HG03520 (cell line): Measurements from ENCODE around the gene CDK5R2.
"Not testable (repeated sequence)": the region's sequence is repeated elsewhere in the genome, so short reads cannot be mapped to it uniquely, and the experiment has no call there.

ENCODE experiments used
- ATAC-seq: cut with Tn5 transposase; IDR thresholded peaks from one replicate; pipeline ENCODE4 v1.9.1; 2021; ENCODE audit warnings: mild to moderate bottlenecking, moderate library complexity; ENCODE audit not compliant: unreplicated experiment

The CDK5R2 gene

GRCh38 chr2:218959141-218959731, at the start of gene CDK5R2:
Gene CDK5R2 (plus strand): TSS chr2:218959666. CDS start chr2:218959821, 155 bp downstream.
- ATAC-seq: peak; percentile 95

DNA sequence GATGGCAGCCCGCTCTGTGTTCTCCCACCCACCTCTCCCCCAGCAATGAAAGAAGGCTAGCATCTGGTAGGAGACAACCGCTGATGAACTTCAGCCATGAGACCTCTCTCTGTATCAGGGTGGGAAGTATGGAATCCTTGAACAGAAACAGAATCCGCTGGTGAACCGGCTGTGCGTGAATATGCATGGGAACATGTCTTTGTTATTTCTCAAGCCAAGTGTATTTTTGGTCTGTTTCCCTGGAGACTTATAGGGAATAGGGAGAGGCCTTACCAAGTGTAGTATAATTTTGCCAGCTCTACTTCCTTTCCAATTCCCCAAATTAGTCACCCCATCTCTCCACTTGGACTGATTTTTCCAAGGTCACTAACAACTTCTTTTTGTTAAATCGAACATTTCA, 48.7 kb upstream of the CDK5R2 start:
- ATAC-seq: no peak

- ATAC-seq: no peak
These were observed 39.0 kb upstream of the CDK5R2 start for GRCh38 chr2:218920504-218920903.

DNA sequence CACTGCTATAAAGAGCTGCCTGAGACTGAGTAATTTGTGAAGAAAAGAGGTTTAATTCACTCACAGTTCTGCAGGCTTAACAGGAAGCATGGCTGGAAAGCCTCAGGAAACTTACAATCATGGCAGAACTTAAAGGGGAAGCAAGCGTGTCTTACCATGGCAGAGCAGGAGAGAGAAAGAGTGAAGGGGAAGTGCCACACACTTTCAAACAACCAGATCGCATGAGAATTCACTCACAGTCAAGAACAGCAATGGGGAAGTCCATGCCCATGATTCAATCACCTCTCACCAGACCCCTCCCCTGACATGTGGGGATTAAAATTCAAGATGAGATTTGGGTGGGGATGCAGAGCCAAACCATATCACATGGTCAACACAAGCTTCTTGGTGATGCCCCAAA, 34.7 kb upstream of the CDK5R2 start:
- ATAC-seq: no peak

- no peak for ATAC-seq
These were observed 34.0 kb upstream of the CDK5R2 start for GRCh38 chr2:218925434-218925833.

DNA sequence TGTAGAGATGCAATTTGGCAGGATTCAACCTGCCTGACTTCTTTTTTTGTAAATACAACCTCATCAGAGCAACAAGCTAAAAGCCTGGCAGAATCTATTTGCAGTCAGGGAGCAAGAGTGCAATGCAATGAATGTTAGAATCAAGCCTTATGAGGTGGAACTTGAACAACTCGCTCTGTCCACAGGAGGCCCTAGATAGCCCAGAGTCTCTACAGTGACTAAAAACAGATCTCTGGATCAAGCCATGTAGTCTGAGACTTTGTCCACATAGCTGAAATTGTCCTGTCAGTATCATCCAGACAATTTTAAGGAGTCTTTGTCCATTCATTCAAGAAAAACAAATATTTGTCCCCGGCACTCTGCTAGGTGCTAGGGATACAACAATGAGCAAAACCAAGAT, 32.0 kb upstream of the CDK5R2 start:
- ATAC-seq: no peak

DNA sequence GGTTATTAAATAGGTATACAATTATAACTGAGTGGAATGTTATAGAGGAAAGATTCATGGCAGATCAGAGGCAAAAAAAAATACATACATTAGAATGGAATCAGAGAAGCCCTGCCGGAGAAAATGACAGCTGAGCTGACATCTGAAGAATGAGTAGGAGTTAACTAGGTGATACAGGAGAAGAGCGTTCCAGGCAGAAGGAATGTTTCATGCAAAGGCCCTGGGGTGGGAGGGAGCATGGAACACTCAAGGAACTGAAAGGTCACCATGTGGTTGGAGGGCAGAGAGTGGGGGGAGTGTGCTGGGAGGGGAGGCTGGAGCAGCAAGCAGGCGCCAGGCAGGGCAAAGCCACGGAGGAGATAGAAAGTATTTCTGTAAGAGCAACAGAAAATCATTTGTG, 31.6 kb upstream of the CDK5R2 start:
- ATAC-seq: no peak

- not testable (repeated sequence) for ATAC-seq
These were observed 29.0 kb upstream of the CDK5R2 start for GRCh38 chr2:218930488-218930887.

GRCh38 chr2:218931751-218932150, 27.7 kb upstream of the CDK5R2 start:
- ATAC-seq: not testable (repeated sequence)

GRCh38 chr2:218944759-218945404, 14.6 kb upstream of the CDK5R2 start:
- ATAC-seq: no peak

DNA sequence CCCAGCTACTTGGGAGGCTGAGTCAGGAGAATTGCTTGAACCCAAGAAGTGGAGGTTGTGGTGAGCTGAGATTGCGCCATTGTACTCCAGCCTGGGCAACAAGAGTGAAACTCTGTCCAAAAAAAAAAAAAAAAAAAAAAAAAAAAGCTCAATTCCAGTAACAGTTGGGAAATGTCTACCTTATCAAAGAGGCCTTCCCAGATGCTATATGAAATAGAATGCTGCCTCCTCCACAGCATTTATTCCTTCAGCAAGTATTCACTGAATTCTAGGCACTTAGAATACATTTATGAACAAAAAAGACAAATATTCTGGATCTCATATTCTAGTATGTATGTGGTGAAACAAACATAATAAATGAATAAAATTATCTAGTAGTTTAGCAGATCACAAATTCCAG, 12.8 kb upstream of the CDK5R2 start:
- no peak for ATAC-seq

DNA sequence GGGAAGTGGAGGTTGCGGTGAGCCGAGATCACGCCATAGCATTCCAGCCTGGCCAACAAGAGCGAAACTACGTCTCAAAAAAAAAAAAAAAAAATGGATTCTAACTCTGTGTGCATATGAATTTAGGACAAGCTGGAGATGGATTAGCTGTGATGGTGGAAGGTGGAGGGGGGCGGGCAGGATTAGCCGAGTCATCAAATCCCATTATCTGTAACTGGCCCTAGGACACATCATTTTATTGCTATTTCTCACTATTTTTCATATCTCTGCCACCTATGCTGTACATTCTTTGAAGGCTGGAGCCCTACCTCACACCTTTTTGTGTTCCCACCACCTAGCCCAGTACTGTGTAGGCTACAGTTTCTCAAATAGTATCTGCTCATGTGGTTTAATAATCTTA, 7.3 kb upstream of the CDK5R2 start:
- no peak for ATAC-seq

- no peak for ATAC-seq
These were observed 6.0 kb upstream of the CDK5R2 start for GRCh38 chr2:218953366-218953954.

GRCh38 chr2:218954541-218955300, 4.7 kb upstream of the CDK5R2 start:
- no peak for ATAC-seq

DNA sequence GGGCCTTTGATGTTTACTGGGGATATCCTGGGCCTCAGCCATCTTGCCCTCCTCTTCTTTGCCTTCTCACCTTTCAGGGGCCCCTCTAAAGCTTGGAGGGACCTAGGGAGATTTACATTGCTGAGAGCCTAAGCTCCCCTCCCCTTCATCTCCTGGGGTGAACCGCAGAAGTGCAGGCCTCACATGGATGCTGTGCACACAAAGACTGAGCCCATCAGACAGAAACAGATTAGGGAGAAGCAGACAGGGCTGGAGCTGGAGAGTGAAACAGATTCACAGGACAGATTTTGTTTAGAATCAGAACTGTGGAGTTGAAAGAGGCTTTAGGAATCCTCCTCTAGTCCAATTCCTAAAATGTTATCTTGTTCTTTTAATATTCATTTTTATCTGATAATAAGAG, 3.4 kb upstream of the CDK5R2 start:
- no peak for ATAC-seq

DNA sequence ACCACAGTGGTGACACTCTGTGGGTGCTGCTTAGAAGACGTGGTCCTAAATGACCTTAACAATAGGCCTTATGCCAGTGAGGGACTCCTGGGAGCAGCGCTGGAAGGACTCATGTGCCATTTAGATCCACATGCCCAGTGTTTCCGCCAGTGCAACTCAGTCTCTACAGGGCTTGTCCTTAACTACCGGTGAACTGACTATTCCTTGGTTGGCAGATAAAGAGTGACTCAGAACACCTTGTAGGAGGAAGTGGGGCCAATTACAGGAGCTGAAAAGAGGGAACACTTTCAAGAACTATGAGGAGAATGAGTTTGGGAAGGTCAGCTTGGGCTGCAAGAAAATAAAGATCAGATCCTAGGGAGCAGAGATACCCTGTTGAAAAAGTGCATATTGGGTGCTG, 1.8 kb upstream of the CDK5R2 start:
- no peak for ATAC-seq

- no peak for ATAC-seq
These were observed 1.2 kb upstream of the CDK5R2 start for GRCh38 chr2:218958276-218958675.

GRCh38 chr2:218959761-218960308, 369 bp downstream of the CDK5R2 start:
- peak; percentile 25 for ATAC-seq

DNA sequence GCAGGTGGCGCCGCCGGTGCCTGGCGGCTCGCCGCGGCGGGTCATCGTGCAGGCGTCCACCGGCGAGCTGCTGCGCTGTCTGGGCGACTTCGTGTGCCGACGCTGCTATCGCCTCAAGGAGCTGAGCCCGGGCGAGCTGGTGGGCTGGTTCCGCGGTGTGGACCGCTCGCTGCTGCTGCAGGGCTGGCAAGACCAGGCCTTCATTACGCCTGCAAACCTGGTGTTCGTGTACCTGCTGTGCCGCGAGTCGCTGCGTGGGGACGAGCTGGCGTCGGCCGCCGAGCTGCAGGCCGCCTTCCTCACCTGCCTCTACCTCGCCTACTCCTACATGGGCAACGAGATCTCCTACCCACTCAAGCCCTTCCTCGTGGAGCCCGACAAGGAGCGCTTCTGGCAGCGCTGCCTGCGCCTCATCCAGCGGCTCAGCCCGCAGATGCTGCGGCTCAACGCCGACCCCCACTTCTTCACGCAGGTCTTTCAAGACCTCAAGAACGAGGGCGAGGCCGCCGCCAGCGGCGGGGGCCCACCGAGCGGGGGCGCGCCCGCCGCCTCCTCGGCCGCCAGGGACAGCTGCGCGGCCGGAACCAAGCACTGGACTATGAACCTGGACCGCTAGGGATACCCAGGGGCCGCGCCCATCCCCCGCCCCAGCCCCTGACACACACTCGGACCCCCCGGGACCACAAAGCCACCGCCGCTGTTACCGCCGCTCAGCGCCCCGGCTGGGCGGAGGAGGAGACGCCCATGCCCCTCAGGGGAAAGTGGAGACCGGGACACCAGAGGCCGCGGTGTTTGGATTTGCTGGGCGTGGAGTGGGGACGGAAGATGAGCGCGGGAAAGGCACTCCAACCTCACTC, 1.1 kb downstream of the CDK5R2 start:
- ATAC-seq: no peak

GRCh38 chr2:218961229-218961628, 1.8 kb downstream of the CDK5R2 start:
- ATAC-seq: no peak
